GM21528 (cell line): ENCODE measurements around the gene ZNF789.
"Not testable (repeated sequence)": the region's sequence is repeated elsewhere in the genome, so short reads cannot be mapped to it uniquely, and the experiment has no call there.

ENCODE experiments used
- ATAC-seq: cut with Tn5 transposase; IDR thresholded peaks from one replicate; pipeline ENCODE4 v1.9.1; 2021; ENCODE audit warnings: mild to moderate bottlenecking, moderate library complexity; ENCODE audit not compliant: unreplicated experiment, low FRiP score

Gene ZNF789

GRCh38 chr7:99472561-99473314, at the start of gene ZNF789:
TSS of gene ZNF789 (plus strand) at chr7:99472890. CDS start at chr7:99476457, 3,567 bp downstream.
- ATAC-seq: peak; percentile 91

GRCh38 chr7:99424932-99425730, 47.6 kb upstream of the ZNF789 start:
- ATAC-seq: no peak

GRCh38 chr7:99428972-99429566, 43.6 kb upstream of the ZNF789 start:
- no peak for ATAC-seq

GRCh38 chr7:99429756-99430155, 42.9 kb upstream of the ZNF789 start:
- ATAC-seq: no peak

- ATAC-seq: not testable (repeated sequence)
These were observed 40.7 kb upstream of the ZNF789 start for GRCh38 chr7:99431756-99432540.

GRCh38 chr7:99433158-99433557, 39.5 kb upstream of the ZNF789 start:
- ATAC-seq: no peak

- ATAC-seq: no peak
These were observed 34.6 kb upstream of the ZNF789 start for GRCh38 chr7:99437946-99438572.

GRCh38 chr7:99438573-99439480, 33.9 kb upstream of the ZNF789 start, which contains the start of the genes CPSF4 and PTCD1:
TSS of gene CPSF4 (plus strand) at chr7:99438943. CDS start at chr7:99439083, 140 bp downstream.
TSS of gene PTCD1 (minus strand) at chr7:99438798. CDS start at chr7:99435242, 3,556 bp downstream.
- peak; percentile 86 for ATAC-seq

- ATAC-seq: no peak
These were observed 32.5 kb upstream of the ZNF789 start for GRCh38 chr7:99440195-99440594.

GRCh38 chr7:99446096-99446495, 26.6 kb upstream of the ZNF789 start:
- no peak for ATAC-seq

- ATAC-seq: no peak
These were observed 24.7 kb upstream of the ZNF789 start for GRCh38 chr7:99447943-99448342.

- no peak for ATAC-seq
These were observed 23.8 kb upstream of the ZNF789 start for GRCh38 chr7:99448855-99449254.

- no peak for ATAC-seq
These were observed 23.4 kb upstream of the ZNF789 start for GRCh38 chr7:99449326-99449725.

GRCh38 chr7:99451936-99452335, 20.8 kb upstream of the ZNF789 start:
- ATAC-seq: no peak

- ATAC-seq: no peak
These were observed 20.1 kb upstream of the ZNF789 start for GRCh38 chr7:99452541-99452940.

- no peak for ATAC-seq
These were observed 19.6 kb upstream of the ZNF789 start for GRCh38 chr7:99453105-99453504.

- no peak for ATAC-seq
These were observed 16.8 kb upstream of the ZNF789 start for GRCh38 chr7:99455874-99456273.

GRCh38 chr7:99456288-99456687, 16.4 kb upstream of the ZNF789 start:
- ATAC-seq: no peak
